ENCODE results near the gene REC114.
"Not testable (repeated sequence)": the region's sequence is repeated elsewhere in the genome, so short reads cannot be mapped to it uniquely, and the experiment has no call there.

Gene REC114

GRCh38 chr15:73474785-73475184 is 31.8 kb downstream of the REC114 start:
- Histone ChIP-seq H2AFZ (ENCODE audit: low read depth, low read length) (no peak overlapping the region), H3K36me3 (ENCODE audit: insufficient read depth, low read length) (no peaks in the 10 kb centered on the region), H3K27me3 (ENCODE audit: insufficient read depth, low read length) (peaks cover 14% of the 10 kb centered on the region), H3K4me3 (ENCODE audit: low read length) (no peak overlapping the region), H3K4me1 (ENCODE audit: insufficient read depth, low read length) (no peaks in the 10 kb centered on the region), H3K9me3 (ENCODE audit: low read length) (no peaks in the 10 kb centered on the region)

GRCh38 chr15:73476704-73477216 is 33.8 kb downstream of the REC114 start:
- H3K4me1 ChIP-seq (ENCODE audit: insufficient read depth, low read length), result no peaks in the 10 kb centered on the region
- H3K4me3 ChIP-seq (ENCODE audit: low read length), result no peak overlapping the region
- peaks cover 7% of the 10 kb centered on the region for H3K27me3 ChIP-seq (ENCODE audit: insufficient read depth, low read length)
- no peaks in the 10 kb centered on the region for H3K9me3 ChIP-seq (ENCODE audit: low read length)
- H2AFZ ChIP-seq (ENCODE audit: low read depth, low read length), result no peak overlapping the region
- no peaks in the 10 kb centered on the region for H3K36me3 ChIP-seq (ENCODE audit: insufficient read depth, low read length)

- Histone ChIP-seq H3K4me3 (ENCODE audit: low read length) (no peak overlapping the region), H3K4me1 (ENCODE audit: insufficient read depth, low read length) (no peaks in the 10 kb centered on the region), H3K27me3 (ENCODE audit: insufficient read depth, low read length) (peaks cover 7% of the 10 kb centered on the region), H3K9me3 (ENCODE audit: low read length) (no peaks in the 10 kb centered on the region), H2AFZ (ENCODE audit: low read depth, low read length) (no peak overlapping the region), H3K36me3 (ENCODE audit: insufficient read depth, low read length) (no peaks in the 10 kb centered on the region)
Observed at GRCh38 chr15:73480050-73480449, 37.1 kb downstream of the REC114 start.

- no peak overlapping the region for H2AFZ ChIP-seq (ENCODE audit: low read depth, low read length)
- no peaks in the 10 kb centered on the region for H3K36me3 ChIP-seq (ENCODE audit: insufficient read depth, low read length)
Observed at GRCh38 chr15:73482166-73482565, 39.2 kb downstream of the REC114 start.

GRCh38 chr15:73483053-73483452 is 40.1 kb downstream of the REC114 start:
- peaks cover 10% of the 10 kb centered on the region for H3K27me3 ChIP-seq (ENCODE audit: insufficient read depth, low read length)
- H3K9me3 ChIP-seq (ENCODE audit: low read length), result no peaks in the 10 kb centered on the region
- no peaks in the 10 kb centered on the region for H3K4me1 ChIP-seq (ENCODE audit: insufficient read depth, low read length)
- no peak overlapping the region for H3K4me3 ChIP-seq (ENCODE audit: low read length)
- H3K36me3 ChIP-seq (ENCODE audit: insufficient read depth, low read length), result no peaks in the 10 kb centered on the region
- H2AFZ ChIP-seq (ENCODE audit: low read depth, low read length), result no peak overlapping the region

More at GRCh38 chr15:73482166-73482565, 39.2 kb downstream of the REC114 start:
- Histone ChIP-seq H3K9me3 (ENCODE audit: low read length) (no peaks in the 10 kb centered on the region), H3K27me3 (ENCODE audit: insufficient read depth, low read length) (peaks cover 10% of the 10 kb centered on the region), H3K4me3 (ENCODE audit: low read length) (no peak overlapping the region), H3K4me1 (ENCODE audit: insufficient read depth, low read length) (no peaks in the 10 kb centered on the region)

- H3K4me3 ChIP-seq (ENCODE audit: low read length), result no peak overlapping the region
- no peaks in the 10 kb centered on the region for H3K36me3 ChIP-seq (ENCODE audit: insufficient read depth, low read length)
- no peaks in the 10 kb centered on the region for H3K9me3 ChIP-seq (ENCODE audit: low read length)
- no peaks in the 10 kb centered on the region for H3K4me1 ChIP-seq (ENCODE audit: insufficient read depth, low read length)
- H2AFZ ChIP-seq (ENCODE audit: low read depth, low read length), result no peak overlapping the region
- H3K27me3 ChIP-seq (ENCODE audit: insufficient read depth, low read length), result peaks cover 10% of the 10 kb centered on the region
Observed at GRCh38 chr15:73485372-73485771, 42.4 kb downstream of the REC114 start.

GRCh38 chr15:73485885-73486284 is 42.9 kb downstream of the REC114 start:
- not testable (repeated sequence) for H3K4me1 ChIP-seq (ENCODE audit: insufficient read depth, low read length); H3K36me3 ChIP-seq (ENCODE audit: insufficient read depth, low read length); H3K4me3 ChIP-seq (ENCODE audit: low read length); H3K9me3 ChIP-seq (ENCODE audit: low read length); H2AFZ ChIP-seq (ENCODE audit: low read depth, low read length)
- H3K27me3 ChIP-seq (ENCODE audit: insufficient read depth, low read length), result peaks cover 10% of the 10 kb centered on the region

GRCh38 chr15:73488698-73489097 is 45.7 kb downstream of the REC114 start:
- H3K9me3 ChIP-seq (ENCODE audit: low read length), result no peaks in the 10 kb centered on the region
- no peak overlapping the region for H3K4me3 ChIP-seq (ENCODE audit: low read length)
- peaks cover 3% of the 10 kb centered on the region for H3K27me3 ChIP-seq (ENCODE audit: insufficient read depth, low read length)
- no peak overlapping the region for H2AFZ ChIP-seq (ENCODE audit: low read depth, low read length)
- H3K4me1 ChIP-seq (ENCODE audit: insufficient read depth, low read length), result no peaks in the 10 kb centered on the region
- no peaks in the 10 kb centered on the region for H3K36me3 ChIP-seq (ENCODE audit: insufficient read depth, low read length)

GRCh38 chr15:73493922-73494321 is 51.0 kb downstream of the REC114 start:
- H3K9me3 ChIP-seq (ENCODE audit: low read length), result no peaks in the 10 kb centered on the region
- H3K27me3 ChIP-seq (ENCODE audit: insufficient read depth, low read length), result peaks cover 2% of the 10 kb centered on the region
- no peak overlapping the region for H2AFZ ChIP-seq (ENCODE audit: low read depth, low read length)
- no peaks in the 10 kb centered on the region for H3K36me3 ChIP-seq (ENCODE audit: insufficient read depth, low read length)
- no peaks in the 10 kb centered on the region for H3K4me1 ChIP-seq (ENCODE audit: insufficient read depth, low read length)
- no peak overlapping the region for H3K4me3 ChIP-seq (ENCODE audit: low read length)

- Histone ChIP-seq H3K36me3 (ENCODE audit: insufficient read depth, low read length) (no peaks in the 10 kb centered on the region), H3K4me1 (ENCODE audit: insufficient read depth, low read length) (no peaks in the 10 kb centered on the region), H3K27me3 (ENCODE audit: insufficient read depth, low read length) (peaks cover 2% of the 10 kb centered on the region), H2AFZ (ENCODE audit: low read depth, low read length) (no peak overlapping the region), H3K9me3 (ENCODE audit: low read length) (no peaks in the 10 kb centered on the region), H3K4me3 (ENCODE audit: low read length) (no peak overlapping the region)
Observed at GRCh38 chr15:73495181-73495580, 52.2 kb downstream of the REC114 start.

GRCh38 chr15:73500696-73501095 is 57.7 kb downstream of the REC114 start:
- H2AFZ ChIP-seq (ENCODE audit: low read depth, low read length), result no peak overlapping the region
- H3K9me3 ChIP-seq (ENCODE audit: low read length), result no peaks in the 10 kb centered on the region
- H3K36me3 ChIP-seq (ENCODE audit: insufficient read depth, low read length), result no peaks in the 10 kb centered on the region
- no peak overlapping the region for H3K4me3 ChIP-seq (ENCODE audit: low read length)
- no peaks in the 10 kb centered on the region for H3K4me1 ChIP-seq (ENCODE audit: insufficient read depth, low read length)
- no peaks in the 10 kb centered on the region for H3K27me3 ChIP-seq (ENCODE audit: insufficient read depth, low read length)

GRCh38 chr15:73504885-73505284 is 61.9 kb downstream of the REC114 start:
- no peaks in the 10 kb centered on the region for H3K27me3 ChIP-seq (ENCODE audit: insufficient read depth, low read length)
- no peaks in the 10 kb centered on the region for H3K4me1 ChIP-seq (ENCODE audit: insufficient read depth, low read length)
- no peaks in the 10 kb centered on the region for H3K9me3 ChIP-seq (ENCODE audit: low read length)
- H3K4me3 ChIP-seq (ENCODE audit: low read length), result no peak overlapping the region
- H2AFZ ChIP-seq (ENCODE audit: low read depth, low read length), result no peak overlapping the region
- H3K36me3 ChIP-seq (ENCODE audit: insufficient read depth, low read length), result no peaks in the 10 kb centered on the region

GRCh38 chr15:73515527-73515926 is 72.6 kb downstream of the REC114 start:
- no peaks in the 10 kb centered on the region for H3K36me3 ChIP-seq (ENCODE audit: insufficient read depth, low read length)
- no peak overlapping the region for H2AFZ ChIP-seq (ENCODE audit: low read depth, low read length)
- H3K4me3 ChIP-seq (ENCODE audit: low read length), result no peak overlapping the region
- H3K9me3 ChIP-seq (ENCODE audit: low read length), result no peaks in the 10 kb centered on the region
- H3K4me1 ChIP-seq (ENCODE audit: insufficient read depth, low read length), result no peaks in the 10 kb centered on the region
- peaks cover 8% of the 10 kb centered on the region for H3K27me3 ChIP-seq (ENCODE audit: insufficient read depth, low read length)

GRCh38 chr15:73517566-73517965 is 74.6 kb downstream of the REC114 start:
- no peaks in the 10 kb centered on the region for H3K4me1 ChIP-seq (ENCODE audit: insufficient read depth, low read length)
- H3K4me3 ChIP-seq (ENCODE audit: low read length), result no peak overlapping the region
- no peaks in the 10 kb centered on the region for H3K36me3 ChIP-seq (ENCODE audit: insufficient read depth, low read length)
- no peak overlapping the region for H2AFZ ChIP-seq (ENCODE audit: low read depth, low read length)
- no peaks in the 10 kb centered on the region for H3K9me3 ChIP-seq (ENCODE audit: low read length)
- H3K27me3 ChIP-seq (ENCODE audit: insufficient read depth, low read length), result peaks cover 13% of the 10 kb centered on the region

Measured in neuron (in vitro differentiated cells).